Body of pancreas (tissue), 4 donors: ENCODE results near the gene LETM1.

Experiments used
- CTCF ChIP-seq, 7 experiments: fragments of 450-650 bp in 4 of 7; fragments of 200-600 bp in 3 of 7; sonication (generic) in 3 of 7; IDR thresholded peaks; one replicate each; pipeline ENCODE4 v1.5.1; 2016 to 2019; ENCODE audit warnings: antibody characterized with exemption in 7 of 7
- POLR2A ChIP-seq, 3 donors: fragments of 450-650 bp; IDR thresholded peaks; one replicate each; pipeline ENCODE4 v1.6.1; 2016; ENCODE audit warnings: antibody characterized with exemption in 3 of 3, mild to moderate bottlenecking in 2 of 3

GRCh38 chr4:1841887-1842210 is 14.1 kb downstream of the LETM1 start:
- TF ChIP-seq CTCF (IDR thresholded peaks at IDR 0.05), result no peak
- TF ChIP-seq POLR2A (IDR thresholded peaks at IDR 0.05), result no peak
